C4-2B (cell line): ENCODE results near the gene IZUMO4.

ENCODE experiments used
- H3K27ac ChIP-seq: fragments of 450-650 bp; 2 replicates; pipeline ENCODE4 v1.5.1; 2017
- CTCF ChIP-seq: fragments of 450-650 bp; conservative IDR thresholded peaks from 2 replicates; pipeline ENCODE4 v1.5.1; 2017; ENCODE audit warnings: mild to moderate bottlenecking
- ZFX ChIP-seq: fragments of 450-650 bp; IDR thresholded peaks from 2 replicates; pipeline ENCODE4 v1.6.1; 2017

The IZUMO4 gene

GRCh38 chr19:2070986-2071673, 25.6 kb upstream of the IZUMO4 start:
- no peak overlapping the region for H3K27ac ChIP-seq
- TF ChIP-seq CTCF: no peak

DNA sequence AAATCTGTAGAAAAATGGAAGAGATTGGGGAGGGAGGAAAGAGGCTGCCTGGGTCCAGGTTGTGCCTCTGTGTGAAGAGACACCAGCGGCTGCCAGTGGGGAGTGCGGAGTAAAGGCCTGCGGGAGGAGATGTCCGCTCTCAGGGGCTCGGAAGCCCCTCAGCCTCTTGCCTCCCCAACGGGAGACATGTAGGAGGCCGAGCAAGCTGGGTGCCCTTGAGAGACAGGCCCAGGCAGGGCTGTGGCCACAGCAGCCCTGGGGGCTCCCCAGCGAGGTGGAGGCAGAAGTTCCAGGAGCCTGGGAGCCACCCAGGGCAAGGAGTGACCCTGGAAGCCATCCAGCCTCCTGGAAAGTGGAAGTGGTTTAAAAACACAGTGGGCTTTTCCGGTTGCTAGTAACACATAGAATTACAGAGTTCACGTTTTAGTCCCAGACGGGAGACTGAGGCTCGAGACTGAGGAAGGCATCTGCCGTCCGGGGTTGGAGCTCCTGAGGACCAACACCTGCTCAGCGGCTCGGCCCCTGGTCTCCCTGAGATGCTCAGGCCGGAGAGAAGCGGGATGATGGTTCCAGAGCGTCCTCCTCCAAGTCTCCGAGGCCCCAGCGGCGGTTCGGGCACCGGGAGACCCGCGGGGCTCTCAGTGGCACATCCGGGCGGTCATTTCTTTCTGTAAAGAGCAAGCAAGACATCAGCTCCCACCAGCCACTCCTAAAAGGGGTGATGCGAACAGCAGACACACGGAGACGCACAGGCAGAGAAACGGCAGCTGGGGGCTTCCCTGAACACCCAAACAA, 23.8 kb upstream of the IZUMO4 start:
- TF ChIP-seq CTCF (no peak), ZFX (no peak)
- no peak overlapping the region for H3K27ac ChIP-seq

DNA sequence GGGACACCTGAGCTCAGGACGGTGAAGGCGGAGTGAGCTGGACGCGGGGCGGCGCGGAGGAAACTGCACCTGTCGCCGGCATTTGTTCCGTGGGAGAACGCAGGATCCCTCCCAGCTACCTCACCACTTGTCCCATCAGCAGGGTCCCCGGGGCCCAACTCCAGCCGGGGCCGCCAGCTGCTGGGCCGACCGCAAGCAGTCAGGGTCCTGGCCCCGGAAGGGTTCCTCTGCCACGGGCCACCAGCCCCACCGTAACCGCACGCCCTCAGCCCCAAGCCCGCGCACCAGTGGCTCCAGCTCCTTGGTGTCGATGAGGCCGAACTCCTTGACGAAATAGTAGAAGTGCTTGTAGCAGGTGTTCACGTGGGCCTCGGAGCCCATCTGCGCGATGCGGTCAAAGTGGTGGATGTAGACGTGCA, 20.2 kb upstream of the IZUMO4 start:
- no peak overlapping the region for H3K27ac ChIP-seq
- TF ChIP-seq ZFX (no peak), CTCF (no peak)

- TF ChIP-seq CTCF (no peak), ZFX (no peak)
- H3K27ac ChIP-seq: no peak overlapping the region
Measured at GRCh38 chr19:2077398-2077797, 19.3 kb upstream of the IZUMO4 start.

GRCh38 chr19:2077833-2078619, 18.7 kb upstream of the IZUMO4 start:
- TF ChIP-seq CTCF (no peak), ZFX (no peak)
- H3K27ac ChIP-seq: no peak overlapping the region

DNA sequence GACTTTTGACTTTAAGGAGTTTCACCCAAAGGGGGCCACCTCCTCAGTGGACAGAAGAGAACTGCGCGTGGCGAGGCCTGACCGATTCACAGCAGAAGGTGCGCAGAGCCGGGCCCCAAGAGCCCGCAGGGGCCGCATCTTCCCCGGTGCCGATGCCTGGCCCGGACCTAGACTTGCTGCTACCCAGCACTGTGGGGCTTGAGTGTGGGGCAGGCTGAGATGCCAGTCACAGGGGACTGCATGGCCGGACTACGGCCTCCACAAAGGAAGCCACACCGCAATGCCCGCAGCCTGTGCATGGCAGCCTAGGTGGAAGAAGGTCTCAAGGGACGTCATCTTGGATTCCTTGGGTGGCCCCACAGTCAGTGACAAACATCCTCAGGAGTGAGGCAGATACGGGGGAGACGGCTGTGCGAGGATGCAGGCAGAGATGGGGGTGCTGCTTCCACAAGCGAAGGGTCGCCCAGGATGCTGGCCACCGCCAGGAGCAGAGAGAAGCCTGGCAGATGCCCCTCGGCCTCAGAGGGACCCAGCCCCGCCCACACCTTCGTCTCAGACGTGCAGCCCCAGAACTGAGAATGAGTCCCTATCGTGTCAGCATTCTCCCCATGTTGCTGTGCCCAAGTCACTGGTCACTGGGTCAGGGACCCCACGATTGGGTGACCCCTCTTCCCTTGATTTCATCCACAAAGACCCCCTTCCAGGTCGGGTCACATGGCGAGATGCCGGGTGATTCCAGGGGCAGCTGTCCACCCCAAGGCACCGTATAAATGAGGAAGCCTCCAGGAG, 17.4 kb upstream of the IZUMO4 start:
- H3K27ac ChIP-seq: no peak overlapping the region
- TF ChIP-seq CTCF (no peak), ZFX (no peak)
